HG02852 (cell line): Measurements from ENCODE around the gene UNC80.

Source experiments
- ATAC-seq: cut with Tn5 transposase; IDR thresholded peaks from one replicate; pipeline ENCODE4 v1.9.1; 2021; ENCODE audit warnings: mild to moderate bottlenecking, moderate library complexity; ENCODE audit not compliant: unreplicated experiment

Gene UNC80

GRCh38 chr2:209905691-209906090, 134.1 kb downstream of the UNC80 start:
- ATAC-seq, result no peak

- peak; percentile 52 for ATAC-seq
These were observed 136.1 kb downstream of the UNC80 start for GRCh38 chr2:209907746-209908145.

- no peak for ATAC-seq
These were observed 136.9 kb downstream of the UNC80 start for GRCh38 chr2:209908511-209908910.

- no peak for ATAC-seq
These were observed 139.9 kb downstream of the UNC80 start for GRCh38 chr2:209911486-209911885.

- no peak for ATAC-seq
These were observed 142.2 kb downstream of the UNC80 start for GRCh38 chr2:209913786-209914345.

- ATAC-seq, result no peak
These were observed 145.6 kb downstream of the UNC80 start for GRCh38 chr2:209917154-209917771.

- no peak for ATAC-seq
These were observed 146.6 kb downstream of the UNC80 start for GRCh38 chr2:209918251-209918650.

- ATAC-seq, result no peak
These were observed 150.5 kb downstream of the UNC80 start for GRCh38 chr2:209922116-209922515.

GRCh38 chr2:209929369-209929768, 157.7 kb downstream of the UNC80 start:
- ATAC-seq, result no peak

GRCh38 chr2:209933499-209934483, 162.2 kb downstream of the UNC80 start:
- ATAC-seq, result no peak

GRCh38 chr2:209936106-209936666, 164.6 kb downstream of the UNC80 start:
- ATAC-seq, result no peak

- ATAC-seq, result no peak
These were observed 166.3 kb downstream of the UNC80 start for GRCh38 chr2:209937893-209938292.

- ATAC-seq, result no peak
These were observed 167.3 kb downstream of the UNC80 start for GRCh38 chr2:209938906-209939305.

GRCh38 chr2:209940936-209941335, 169.3 kb downstream of the UNC80 start:
- no peak for ATAC-seq

GRCh38 chr2:209942426-209942825, 170.8 kb downstream of the UNC80 start:
- no peak for ATAC-seq

- ATAC-seq, result no peak
These were observed 171.4 kb downstream of the UNC80 start for GRCh38 chr2:209942936-209943605.

- no peak for ATAC-seq
These were observed 172.1 kb downstream of the UNC80 start for GRCh38 chr2:209943776-209944175.

- no peak for ATAC-seq
These were observed 174.9 kb downstream of the UNC80 start for GRCh38 chr2:209946539-209946938.

GRCh38 chr2:209956271-209956670, 184.6 kb downstream of the UNC80 start:
- ATAC-seq, result no peak

- no peak for ATAC-seq
These were observed 186.4 kb downstream of the UNC80 start for GRCh38 chr2:209958016-209958415.

- ATAC-seq, result peak; percentile 39
These were observed 188.4 kb downstream of the UNC80 start for GRCh38 chr2:209960045-209960444.
